ENCODE results near the gene CDK5RAP2.

- TF ChIP-seq CTCF (IDR thresholded peaks at IDR 0.05): no peak
- TF ChIP-seq EP300 (IDR thresholded peaks at IDR 0.05): no peak
- no peak for TF ChIP-seq POLR2A (IDR thresholded peaks at IDR 0.05)
These were observed 216.3 kb downstream of the CDK5RAP2 start for GRCh38 chr9:120363697-120364096.
